ENCODE measurements around the gene FOXN4. TPM values are rescaled to one million over a fixed set of nuclear protein-coding genes. Genes with fewer than 3 reads are reported as not detected.

The FOXN4 gene
- total and polyA plus RNA-seq, 2 donors (not counting 3 experiments of a cell fraction or from before 2014, with no cell fraction given) = not detected

- no peak overlapping the region for H3K9ac ChIP-seq (replicated peaks; ENCODE audit: extremely low read depth, insufficient read depth, low read length)
- H3K9me3 ChIP-seq (replicated peaks; ENCODE audit: control insufficient read depth, insufficient read depth, low read length) = no peaks in the 10 kb centered on the region
- ChIA-PET POLR2A (no interaction called here), CTCF (interaction anchor here (0.5 to 6.8 kb wide), 18 partner anchors 8 to 344 kb away, joined by 3 to 190 read pairs (median 4); no protein-coding TSS in a partner anchor)
- H3K27ac ChIP-seq (ENCODE audit: insufficient read depth, low read depth, low read length) = no peak overlapping the region
- no peaks in the 10 kb centered on the region for H4K20me1 ChIP-seq (replicated peaks; ENCODE audit: control insufficient read depth, extremely low read depth, insufficient read depth, low read length)
- no peaks in the 10 kb centered on the region for H3K4me1 ChIP-seq (ENCODE audit: control insufficient read depth, extremely low read depth, insufficient read depth, low read length)
- H3K36me3 ChIP-seq (ENCODE audit: control insufficient read depth in 2 of 2, extremely low read depth in 1 of 2, insufficient read depth in 2 of 2, low read length in 2 of 2) = no peaks in the 10 kb centered on the region
- no peak overlapping the region for H3K4me3 ChIP-seq (replicated peaks in 1 of 3; ENCODE audit: insufficient read depth in 1 of 3, low read depth in 1 of 3, low read length in 3 of 3)
- DNase-seq (ENCODE audit: low read depth, low spot score) (peak; percentile 40), FAIRE-seq (peak; percentile 73)
- no peaks in the 10 kb centered on the region for H3K79me2 ChIP-seq (ENCODE audit: control insufficient read depth, insufficient read depth, low read length)
- no peaks in the 10 kb centered on the region for H3K27me3 ChIP-seq (ENCODE audit: control insufficient read depth in 2 of 2, insufficient read depth in 2 of 2, low read length in 2 of 2)
- no peak overlapping the region for H2AFZ ChIP-seq (ENCODE audit: low read depth, low read length)
- no peak for TF ChIP-seq JUN (IDR thresholded peaks at IDR 0.05; ENCODE audit: borderline replicate concordance, insufficient read depth, insufficient read length, low read depth)
- TF ChIP-seq, protein P1, sequence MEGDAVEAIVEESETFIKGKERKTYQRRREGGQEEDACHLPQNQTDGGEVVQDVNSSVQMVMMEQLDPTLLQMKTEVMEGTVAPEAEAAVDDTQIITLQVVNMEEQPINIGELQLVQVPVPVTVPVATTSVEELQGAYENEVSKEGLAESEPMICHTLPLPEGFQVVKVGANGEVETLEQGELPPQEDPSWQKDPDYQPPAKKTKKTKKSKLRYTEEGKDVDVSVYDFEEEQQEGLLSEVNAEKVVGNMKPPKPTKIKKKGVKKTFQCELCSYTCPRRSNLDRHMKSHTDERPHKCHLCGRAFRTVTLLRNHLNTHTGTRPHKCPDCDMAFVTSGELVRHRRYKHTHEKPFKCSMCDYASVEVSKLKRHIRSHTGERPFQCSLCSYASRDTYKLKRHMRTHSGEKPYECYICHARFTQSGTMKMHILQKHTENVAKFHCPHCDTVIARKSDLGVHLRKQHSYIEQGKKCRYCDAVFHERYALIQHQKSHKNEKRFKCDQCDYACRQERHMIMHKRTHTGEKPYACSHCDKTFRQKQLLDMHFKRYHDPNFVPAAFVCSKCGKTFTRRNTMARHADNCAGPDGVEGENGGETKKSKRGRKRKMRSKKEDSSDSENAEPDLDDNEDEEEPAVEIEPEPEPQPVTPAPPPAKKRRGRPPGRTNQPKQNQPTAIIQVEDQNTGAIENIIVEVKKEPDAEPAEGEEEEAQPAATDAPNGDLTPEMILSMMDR (IDR thresholded peaks at IDR 0.05; ENCODE audit: extremely low read depth in 1 of 2, insufficient read depth in 1 of 2, low read depth in 1 of 2, low read length in 2 of 2) = peak; percentile 86 to 91
- intact Hi-C loops (cut with micrococcal nuclease) = loop anchor here (1.0 to 5.0 kb wide), 2 partner anchors 121 to 152 kb away; no protein-coding TSS in a partner anchor
- dilution Hi-C loops (cut with MboI; ENCODE audit: extremely low pct_ligation_motif_present, low sequenced_read_pairs) = no loop called here
- no TSS peak for BruUV-seq (replicated peaks)
- no peaks in the 10 kb centered on the region for H3K9me1 ChIP-seq (replicated peaks; ENCODE audit: control insufficient read depth, extremely low read depth, insufficient read depth, low read length)
- no peak overlapping the region for H3K4me2 ChIP-seq (ENCODE audit: insufficient read depth, low read length)
These were observed 44.8 kb downstream of the FOXN4 start for GRCh38 chr12:109264095-109264942.

- Histone ChIP-seq H3K9me3 (replicated peaks; ENCODE audit: control insufficient read depth, insufficient read depth, low read length) (no peaks in the 10 kb centered on the region), H3K9ac (replicated peaks; ENCODE audit: extremely low read depth, insufficient read depth, low read length) (no peak overlapping the region), H2AFZ (ENCODE audit: low read depth, low read length) (no peak overlapping the region), H3K79me2 (ENCODE audit: control insufficient read depth, insufficient read depth, low read length) (no peaks in the 10 kb centered on the region), H3K4me3 (replicated peaks in 1 of 3; ENCODE audit: insufficient read depth in 1 of 3, low read depth in 1 of 3, low read length in 3 of 3) (no peak overlapping the region), H3K4me1 (ENCODE audit: control insufficient read depth, extremely low read depth, insufficient read depth, low read length) (no peaks in the 10 kb centered on the region), H3K36me3 (ENCODE audit: control insufficient read depth in 2 of 2, extremely low read depth in 1 of 2, insufficient read depth in 2 of 2, low read length in 2 of 2) (no peaks in the 10 kb centered on the region), H3K27me3 (ENCODE audit: control insufficient read depth in 2 of 2, insufficient read depth in 2 of 2, low read length in 2 of 2) (no peaks in the 10 kb centered on the region), H3K4me2 (ENCODE audit: insufficient read depth, low read length) (no peak overlapping the region), H3K27ac (ENCODE audit: insufficient read depth, low read depth, low read length) (no peak overlapping the region), H4K20me1 (replicated peaks; ENCODE audit: control insufficient read depth, extremely low read depth, insufficient read depth, low read length) (no peaks in the 10 kb centered on the region), H3K9me1 (replicated peaks; ENCODE audit: control insufficient read depth, extremely low read depth, insufficient read depth, low read length) (no peaks in the 10 kb centered on the region)
- TF ChIP-seq POLR2AphosphoS5 (IDR thresholded peaks at IDR 0.05; ENCODE audit: insufficient read depth, low read depth, low read length) = no peak
- TF ChIP-seq JUN (IDR thresholded peaks at IDR 0.05; ENCODE audit: borderline replicate concordance, insufficient read depth, insufficient read length, low read depth) = no peak
- TF ChIP-seq, protein P1 (IDR thresholded peaks at IDR 0.05; ENCODE audit: extremely low read depth in 1 of 2, insufficient read depth in 1 of 2, low read depth in 1 of 2, low read length in 2 of 2) = no peak
- no peak for TF ChIP-seq GATA2 (IDR thresholded peaks at IDR 0.05; ENCODE audit: insufficient read depth, insufficient read length, low read depth, low read length)
- TF ChIP-seq, protein P2, sequence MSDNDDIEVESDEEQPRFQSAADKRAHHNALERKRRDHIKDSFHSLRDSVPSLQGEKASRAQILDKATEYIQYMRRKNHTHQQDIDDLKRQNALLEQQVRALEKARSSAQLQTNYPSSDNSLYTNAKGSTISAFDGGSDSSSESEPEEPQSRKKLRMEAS (IDR thresholded peaks at IDR 0.05; ENCODE audit: insufficient read depth, insufficient read length) = no peak
- no peak for TF ChIP-seq MYC (IDR thresholded peaks at IDR 0.05; ENCODE audit: low read depth, low read length)
- TF ChIP-seq POLR2A (IDR thresholded peaks at IDR 0.05; ENCODE audit: low read depth, low read length) = no peak
- BruUV-seq (replicated peaks) = no TSS peak
- DNase-seq (ENCODE audit: low read depth, low spot score) (no peak), FAIRE-seq (no peak)
- CTCF ChIA-PET = interaction anchor here (0.5 to 6.8 kb wide), 16 partner anchors 8 to 152 kb away, joined by 3 to 190 read pairs (median 4); no protein-coding TSS in a partner anchor
- intact Hi-C loops (cut with micrococcal nuclease) = loop anchor here (5.0 kb wide), 1 partner anchor 151 kb away; no protein-coding TSS in a partner anchor
- POLR2A ChIA-PET = no interaction called here
- dilution Hi-C loops (cut with MboI; ENCODE audit: extremely low pct_ligation_motif_present, low sequenced_read_pairs) = no loop called here
These were observed 45.6 kb downstream of the FOXN4 start for GRCh38 chr12:109263439-109263838.

Data from endothelial cell of umbilical vein (primary cell).